GM19239 (cell line): ENCODE data around the gene VPS51.

Experiments
- DNase-seq: peaks from one replicate; pipeline ENCODE4 v3.0.0; 2011; ENCODE audit warnings: low spot score; ENCODE audit not compliant: insufficient read length
- FAIRE-seq: peaks from 2 replicates; lab custom pipeline; 2011; peaks lifted over from hg19 to GRCh38; lab: Jason Lieb, UNC

The VPS51 gene

GRCh38 chr11:65071907-65072630 lies 23.9 kb upstream of the VPS51 start:
- FAIRE-seq, result no peak
- no peak for DNase-seq

GRCh38 chr11:65072631-65072966 lies 23.4 kb upstream of the VPS51 start:
- FAIRE-seq, result no peak
- DNase-seq, result no peak

GRCh38 chr11:65077451-65077850 lies 18.6 kb upstream of the VPS51 start:
- DNase-seq (no peak), FAIRE-seq (no peak)

- no peak for DNase-seq
- FAIRE-seq, result peak; percentile 55
Observed at GRCh38 chr11:65078151-65078550, 17.9 kb upstream of the VPS51 start.

- FAIRE-seq (no peak), DNase-seq (no peak)
Observed at GRCh38 chr11:65078786-65079342, 17.1 kb upstream of the VPS51 start.

GRCh38 chr11:65083134-65083833 lies 12.7 kb upstream of the VPS51 start:
- FAIRE-seq (peak; percentile 44), DNase-seq (no peak)

GRCh38 chr11:65083834-65084597 lies 12.0 kb upstream of the VPS51 start, which contains the start of the genes CDCA5 and ZFPL1:
Gene CDCA5, minus strand, starts transcription at chr11:65084040. Its CDS starts 62 bp downstream, at chr11:65083978.
Gene ZFPL1, plus strand, starts transcription at chr11:65084222. Its CDS starts 477 bp downstream, at chr11:65084699.
- FAIRE-seq, result peak; percentile 98
- peak; percentile 99 for DNase-seq

GRCh38 chr11:65084598-65085375 lies 11.2 kb upstream of the VPS51 start:
- DNase-seq, result no peak
- no peak for FAIRE-seq

GRCh38 chr11:65085446-65085845 lies 10.6 kb upstream of the VPS51 start:
- FAIRE-seq (no peak), DNase-seq (no peak)

- no peak for FAIRE-seq
- no peak for DNase-seq
Observed at GRCh38 chr11:65086809-65087208, 9.2 kb upstream of the VPS51 start.

- DNase-seq (no peak), FAIRE-seq (no peak)
Observed at GRCh38 chr11:65087216-65087615, 8.8 kb upstream of the VPS51 start.

- no peak for DNase-seq
- no peak for FAIRE-seq
Observed at GRCh38 chr11:65087827-65088226, 8.2 kb upstream of the VPS51 start.

- no peak for FAIRE-seq
- no peak for DNase-seq
Observed at GRCh38 chr11:65089621-65090020, 6.4 kb upstream of the VPS51 start.

- FAIRE-seq (no peak), DNase-seq (no peak)
Observed at GRCh38 chr11:65090628-65091027, 5.4 kb upstream of the VPS51 start.

GRCh38 chr11:65095427-65095826 lies 587 bp upstream of the VPS51 start:
- DNase-seq, result no peak
- no peak for FAIRE-seq

- DNase-seq, result no peak
- no peak for FAIRE-seq
Observed at GRCh38 chr11:65096926-65097325, 912 bp downstream of the VPS51 start.

GRCh38 chr11:65100674-65101350 lies 4.8 kb downstream of the VPS51 start:
- FAIRE-seq (no peak), DNase-seq (no peak)

- DNase-seq (no peak), FAIRE-seq (no peak)
Observed at GRCh38 chr11:65102142-65103095, 6.4 kb downstream of the VPS51 start.
